Mucosa of rectum (tissue), 2 donors: ENCODE results near the gene OGA.

Source experiments
- H3K27ac ChIP-seq, 2 donors: one replicate each; pipeline ENCODE4 v1.7.0; 2013; ENCODE audit warnings: inconsistent platforms in 2 of 2, low read depth in 2 of 2, low read length in 2 of 2
- H3K27me3 ChIP-seq, 2 donors: one replicate each; pipeline ENCODE4 v1.7.0; 2013; ENCODE audit warnings: low read length in 2 of 2; ENCODE audit not compliant: control insufficient read depth in 2 of 2, insufficient read depth in 2 of 2
- H3K36me3 ChIP-seq, 2 donors: one replicate each; pipeline ENCODE4 v1.7.0; 2013; ENCODE audit warnings: low read length in 2 of 2; ENCODE audit not compliant: control insufficient read depth in 2 of 2, insufficient read depth in 2 of 2
- H3K4me1 ChIP-seq, 2 donors: one replicate each; pipeline ENCODE4 v1.7.0; 2013; ENCODE audit warnings: low read length in 2 of 2, mild to moderate bottlenecking in 1 of 2; ENCODE audit not compliant: control insufficient read depth in 2 of 2, insufficient read depth in 2 of 2
- H3K4me3 ChIP-seq, 2 donors: one replicate each; pipeline ENCODE4 v1.7.0; 2013; ENCODE audit warnings: low read length in 2 of 2
- H3K9ac ChIP-seq, 2 donors: one replicate each; pipeline ENCODE4 v1.7.0; 2013; ENCODE audit warnings: low read length in 2 of 2, low read depth in 1 of 2, mild to moderate bottlenecking in 1 of 2
- H3K9me3 ChIP-seq, 2 donors: one replicate each; pipeline ENCODE4 v1.7.0; 2013; ENCODE audit warnings: low read length in 2 of 2; ENCODE audit not compliant: control insufficient read depth in 2 of 2
- donor health status: healthy.
- donor health status: Normal muscosa, but diverticular disease.

Gene OGA

DNA sequence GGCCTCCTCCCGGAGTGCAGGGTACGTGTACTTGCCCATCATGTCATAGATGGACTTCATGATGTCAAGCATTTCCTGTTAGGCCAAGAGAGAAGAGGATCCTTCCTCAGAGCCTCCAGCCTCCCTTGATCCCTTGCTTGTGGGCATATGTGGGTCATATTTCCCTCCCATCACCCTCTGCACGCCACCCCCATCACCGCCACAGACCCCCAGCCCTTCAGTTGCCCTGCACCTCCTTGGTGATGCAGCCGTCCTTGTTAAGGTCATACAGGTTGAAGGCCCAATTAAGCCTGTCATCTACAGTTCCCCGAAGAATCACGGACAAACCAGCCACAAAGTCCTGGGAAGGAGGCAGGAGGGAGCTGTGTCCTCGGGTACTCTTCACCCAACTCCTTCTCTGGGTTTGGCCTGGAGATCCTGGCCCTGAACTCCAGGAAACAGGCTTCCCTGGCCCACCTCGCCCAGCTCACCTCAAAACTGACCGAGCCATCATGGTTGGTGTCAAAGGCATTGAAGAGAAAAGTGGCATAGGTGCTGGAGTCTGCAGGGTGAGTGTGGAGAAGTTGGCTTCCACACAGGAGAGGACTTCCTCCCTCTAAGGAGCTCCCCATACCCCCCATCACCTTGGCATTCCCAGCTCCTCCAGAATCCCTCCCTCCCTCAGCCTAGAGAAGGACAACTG is 9.8 kb upstream of the OGA start:
- no peak overlapping the region for H3K9ac ChIP-seq
- H3K27me3 ChIP-seq, result no peaks in the 10 kb centered on the region
- H3K27ac ChIP-seq, result no peak overlapping the region
- no peak overlapping the region for H3K4me3 ChIP-seq
- peaks cover 10 to 17% of the 10 kb centered on the region in 2 donors for H3K4me1 ChIP-seq
- peaks cover 0 to 3% of the 10 kb centered on the region in 2 donors for H3K36me3 ChIP-seq
- no peaks in the 10 kb centered on the region for H3K9me3 ChIP-seq

GRCh38 chr10:101826852-101827434 is 8.7 kb upstream of the OGA start:
- Histone ChIP-seq H3K4me1 (peaks cover 10 to 17% of the 10 kb centered on the region in 2 donors), H3K9me3 (no peaks in the 10 kb centered on the region), H3K4me3 (no peak overlapping the region), H3K27me3 (no peaks in the 10 kb centered on the region), H3K36me3 (peaks cover 0 to 3% of the 10 kb centered on the region in 2 donors), H3K27ac (no peak overlapping the region), H3K9ac (no peak overlapping the region)

GRCh38 chr10:101824736-101825135 is 6.5 kb upstream of the OGA start:
- H3K27ac ChIP-seq, result no peak overlapping the region
- peaks cover 0 to under 1% of the 10 kb centered on the region in 2 donors for H3K4me1 ChIP-seq
- peaks cover 0 to 3% of the 10 kb centered on the region in 2 donors for H3K36me3 ChIP-seq
- H3K4me3 ChIP-seq, result no peak overlapping the region
- H3K27me3 ChIP-seq, result no peaks in the 10 kb centered on the region
- no peak overlapping the region for H3K9ac ChIP-seq
- no peaks in the 10 kb centered on the region for H3K9me3 ChIP-seq

DNA sequence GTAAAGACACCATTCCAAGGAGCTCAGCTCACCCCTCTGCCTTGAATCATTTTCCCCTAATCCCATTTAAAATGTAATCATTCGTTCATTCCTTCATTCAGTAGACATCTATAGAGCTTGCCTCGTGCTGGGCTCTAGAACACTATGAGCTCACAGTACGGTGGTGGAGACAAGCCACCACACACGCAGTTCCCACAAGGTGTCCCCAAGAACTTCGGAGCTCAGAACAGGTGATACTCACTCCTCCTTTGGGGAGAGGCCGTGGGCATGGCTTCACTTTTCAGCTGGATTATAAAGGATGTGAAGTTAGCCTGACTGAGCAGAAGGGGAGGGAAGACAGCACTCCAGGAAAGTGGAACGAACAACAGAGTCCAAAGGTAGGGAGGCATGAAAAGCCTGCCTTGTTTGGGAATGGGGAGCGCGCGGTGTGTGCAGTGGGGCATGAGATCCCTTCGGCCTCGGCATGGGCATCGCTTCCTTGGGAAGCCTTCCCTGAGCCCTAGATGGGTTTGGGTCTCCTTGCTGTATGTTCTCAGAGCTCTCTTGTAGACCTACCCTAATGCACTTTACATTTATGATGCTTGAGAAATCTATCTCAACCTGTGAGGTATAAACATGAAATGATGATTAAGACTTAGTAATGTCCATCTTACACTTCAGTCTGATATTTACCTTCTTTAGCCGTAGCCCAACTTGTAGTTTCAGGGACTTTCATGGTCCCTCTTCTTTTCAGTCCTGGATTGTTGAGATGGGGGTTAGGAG is 809 bp upstream of the OGA start:
- peak overlapping the region; percentile 98 to 100 for H3K4me3 ChIP-seq
- H3K4me1 ChIP-seq, result peaks cover 12 to 13% of the 10 kb centered on the region in 2 donors
- H3K9me3 ChIP-seq, result no peaks in the 10 kb centered on the region
- no peaks in the 10 kb centered on the region for H3K36me3 ChIP-seq
- H3K27ac ChIP-seq, result peak overlapping the region; percentile 95 to 96
- no peaks in the 10 kb centered on the region for H3K27me3 ChIP-seq
- H3K9ac ChIP-seq, result peak overlapping the region; percentile 73 to 90

- peaks cover 15% of the 10 kb centered on the region in 2 donors for H3K4me1 ChIP-seq
- no peaks in the 10 kb centered on the region for H3K9me3 ChIP-seq
- peak overlapping the region; percentile 95 to 96 for H3K27ac ChIP-seq
- peak overlapping the region; percentile 90 to 99 for H3K9ac ChIP-seq
- H3K4me3 ChIP-seq, result peak overlapping the region; percentile 98 to 100
- H3K36me3 ChIP-seq, result peaks cover 2 to 4% of the 10 kb centered on the region in 2 donors
- no peaks in the 10 kb centered on the region for H3K27me3 ChIP-seq
Measured at GRCh38 chr10:101817337-101818118, 716 bp downstream of the OGA start.

DNA sequence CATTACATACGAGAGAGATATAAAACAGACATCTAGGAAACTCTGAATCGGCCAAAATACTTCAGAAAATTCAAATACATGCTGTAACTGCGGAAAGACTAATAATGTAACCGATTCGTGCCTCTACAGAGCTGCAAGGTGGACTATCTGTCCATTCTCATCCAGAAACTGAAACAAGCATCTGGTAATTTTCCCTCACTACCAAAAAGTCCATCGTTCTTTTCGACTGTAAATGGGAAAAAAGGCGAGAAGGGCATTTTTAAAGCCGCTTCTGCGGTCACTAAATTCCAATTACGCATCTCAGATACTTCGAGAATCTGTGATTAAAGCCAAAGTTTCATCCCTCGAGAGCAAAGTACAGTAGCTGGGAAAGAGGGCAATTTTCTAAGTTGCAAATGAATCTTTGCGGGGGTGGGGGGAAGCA is 1.3 kb downstream of the OGA start:
- Histone ChIP-seq H3K4me3 (peak overlapping the region; percentile 98 to 100), H3K27ac (peak overlapping the region; percentile 95 to 96), H3K27me3 (no peaks in the 10 kb centered on the region), H3K4me1 (peaks cover 15% of the 10 kb centered on the region in 2 donors), H3K36me3 (peaks cover 7 to 10% of the 10 kb centered on the region in 2 donors), H3K9me3 (no peaks in the 10 kb centered on the region), H3K9ac (peak overlapping the region; percentile 90 to 99)

GRCh38 chr10:101816376-101816775 is 1.9 kb downstream of the OGA start:
- Histone ChIP-seq H3K9ac (peak overlapping the region; percentile 90 to 99), H3K4me1 (peaks cover 15% of the 10 kb centered on the region in 2 donors), H3K9me3 (no peaks in the 10 kb centered on the region), H3K36me3 (peaks cover 10 to 12% of the 10 kb centered on the region in 2 donors), H3K27ac (no peak overlapping the region), H3K4me3 (peak overlapping the region; percentile 98 to 100), H3K27me3 (no peaks in the 10 kb centered on the region)

GRCh38 chr10:101814466-101815071 is 3.7 kb downstream of the OGA start:
- H3K4me1 ChIP-seq, result peaks cover 15% of the 10 kb centered on the region in 2 donors
- peak overlapping the region; percentile 98 to 100 for H3K4me3 ChIP-seq
- H3K9me3 ChIP-seq, result no peaks in the 10 kb centered on the region
- H3K36me3 ChIP-seq, result peaks cover 17 to 19% of the 10 kb centered on the region in 2 donors
- no peak overlapping the region for H3K9ac ChIP-seq
- H3K27ac ChIP-seq, result no peak overlapping the region
- no peaks in the 10 kb centered on the region for H3K27me3 ChIP-seq

DNA sequence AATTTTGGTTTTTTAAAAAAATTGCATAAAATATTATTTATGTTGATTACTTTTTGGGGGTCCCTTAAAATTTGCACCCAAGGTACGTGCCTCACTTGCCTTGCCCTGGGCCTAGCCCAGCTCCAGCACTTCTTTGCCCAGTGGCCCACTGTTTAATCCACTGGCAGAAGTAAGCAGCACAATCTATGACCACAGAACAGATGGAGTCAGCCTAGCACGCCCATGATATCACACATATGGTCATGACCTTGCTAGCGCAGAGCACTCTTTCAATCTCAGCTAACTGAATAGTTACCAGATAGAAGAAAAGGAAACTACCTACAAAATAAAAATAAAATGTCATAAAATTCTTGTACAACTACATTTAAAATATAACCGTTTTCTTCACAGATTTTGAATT is 5.6 kb downstream of the OGA start:
- peaks cover 5 to 7% of the 10 kb centered on the region in 2 donors for H3K4me1 ChIP-seq

More for the DNA sequence above, 5.6 kb downstream of the OGA start:
- no peak overlapping the region for H3K9ac ChIP-seq
- H3K4me3 ChIP-seq, result no peak overlapping the region
- H3K27me3 ChIP-seq, result no peaks in the 10 kb centered on the region
- no peak overlapping the region for H3K27ac ChIP-seq
- H3K9me3 ChIP-seq, result no peaks in the 10 kb centered on the region
- peaks cover 25 to 33% of the 10 kb centered on the region in 2 donors for H3K36me3 ChIP-seq
